Activated T-cell treated with anti-CD3 and anti-CD28 coated beads, Interleukin-2, amount 50 U/mL, for 1 hour (primary cell): Measurements from ENCODE around the gene GNAI2.

Experiments used
- DNase-seq: peaks from one replicate; pipeline ENCODE4 v3.0.0-alpha.2; 2020

GNAI2 gene

DNA sequence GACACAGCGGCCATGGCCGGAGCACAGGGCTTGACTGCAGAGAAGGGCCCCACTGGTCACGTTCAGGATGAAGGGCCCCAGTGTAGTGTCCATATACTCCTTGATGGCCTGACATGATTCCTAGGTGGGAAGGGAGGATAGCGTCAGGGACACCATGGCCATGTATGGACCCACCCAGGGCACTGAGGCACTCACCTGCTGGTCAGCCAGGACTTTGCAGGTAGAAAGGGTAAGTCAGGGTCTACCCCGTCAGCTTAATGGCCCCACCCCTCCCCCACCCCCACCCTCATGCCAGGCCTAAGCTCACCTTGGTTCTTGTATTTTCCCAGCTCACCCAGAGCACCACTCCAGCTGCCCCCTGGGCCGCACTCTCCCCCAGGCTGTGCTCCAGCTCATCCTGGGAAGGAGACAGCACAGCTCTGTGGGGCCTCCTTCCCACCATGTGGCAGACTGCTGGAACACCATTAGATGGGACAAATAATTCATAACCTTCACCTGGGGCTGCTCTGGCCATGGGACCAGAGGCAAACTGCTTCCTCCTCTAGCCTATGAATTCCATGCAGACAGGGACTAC, 64.8 kb downstream of the GNAI2 start:
- no peak for DNase-seq

GRCh38 chr3:50302095-50303012, 66.3 kb downstream of the GNAI2 start:
- no peak for DNase-seq

GRCh38 chr3:50303013-50303815, 67.2 kb downstream of the GNAI2 start, which contains the start of gene HYAL1:
HYAL1 (minus strand) TSS chr3:50303574; CDS start chr3:50302956, 618 bp downstream.
- DNase-seq, result no peak

GRCh38 chr3:50304601-50305000, 68.6 kb downstream of the GNAI2 start:
- DNase-seq, result no peak
